ENCODE results near the gene FBRSL1. TPM values are rescaled to one million over a fixed set of nuclear protein-coding genes. Genes with fewer than 3 reads are reported as not detected.
A peak's percentile ranks its signal among the peaks of the same experiment; 100 is the strongest.

Gene FBRSL1
- total and polyA plus RNA-seq, 12 donors: 28.1 to 90.6 (median 47.0) TPM

DNA sequence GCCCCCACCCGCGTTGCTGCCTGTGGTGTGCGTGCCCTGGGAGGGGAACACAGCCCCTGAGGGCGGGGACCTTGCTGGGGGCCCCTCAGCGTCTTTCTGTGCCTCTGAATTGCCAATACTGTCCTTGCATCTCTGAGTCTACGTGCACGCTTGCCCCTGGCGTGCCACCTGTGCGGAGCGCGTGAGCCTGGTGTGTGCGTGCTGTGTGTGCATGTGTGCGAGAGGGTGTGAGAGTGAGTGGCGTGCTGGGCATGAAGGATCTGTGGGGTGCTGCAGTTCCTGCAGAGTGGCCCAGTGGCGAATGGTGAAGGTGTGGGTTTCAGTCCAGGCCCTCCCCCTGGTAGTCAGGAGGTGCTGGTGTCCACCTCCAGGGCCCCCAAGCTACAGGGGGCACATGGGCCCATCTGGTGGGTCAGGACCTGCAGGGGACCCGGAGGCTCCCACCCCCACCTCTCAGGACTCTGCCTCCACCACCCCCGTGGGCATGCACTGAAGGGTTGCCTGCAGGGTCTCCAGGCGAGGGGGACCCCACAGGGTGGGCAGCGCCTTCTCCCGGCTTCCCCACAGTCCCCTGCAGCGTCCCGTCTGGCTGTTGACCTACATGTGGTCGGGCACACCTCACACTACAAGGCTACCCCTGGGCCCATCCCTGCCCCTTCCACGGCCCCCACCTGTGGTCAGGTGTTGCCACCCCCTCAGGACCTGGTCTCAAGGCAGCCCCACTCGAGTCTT lies 21.0 kb downstream of the FBRSL1 start:
- H3K36me3 ChIP-seq: peaks cover 0 to 38% (median 14%) of the 10 kb centered on the region in 9 donors
- DNase-seq: no peak
- no peaks in the 10 kb centered on the region for H3K27me3 ChIP-seq
- H3K27ac ChIP-seq: peak overlapping the region in 1 of 10 donors; percentile 15
- TF ChIP-seq, protein P1, sequence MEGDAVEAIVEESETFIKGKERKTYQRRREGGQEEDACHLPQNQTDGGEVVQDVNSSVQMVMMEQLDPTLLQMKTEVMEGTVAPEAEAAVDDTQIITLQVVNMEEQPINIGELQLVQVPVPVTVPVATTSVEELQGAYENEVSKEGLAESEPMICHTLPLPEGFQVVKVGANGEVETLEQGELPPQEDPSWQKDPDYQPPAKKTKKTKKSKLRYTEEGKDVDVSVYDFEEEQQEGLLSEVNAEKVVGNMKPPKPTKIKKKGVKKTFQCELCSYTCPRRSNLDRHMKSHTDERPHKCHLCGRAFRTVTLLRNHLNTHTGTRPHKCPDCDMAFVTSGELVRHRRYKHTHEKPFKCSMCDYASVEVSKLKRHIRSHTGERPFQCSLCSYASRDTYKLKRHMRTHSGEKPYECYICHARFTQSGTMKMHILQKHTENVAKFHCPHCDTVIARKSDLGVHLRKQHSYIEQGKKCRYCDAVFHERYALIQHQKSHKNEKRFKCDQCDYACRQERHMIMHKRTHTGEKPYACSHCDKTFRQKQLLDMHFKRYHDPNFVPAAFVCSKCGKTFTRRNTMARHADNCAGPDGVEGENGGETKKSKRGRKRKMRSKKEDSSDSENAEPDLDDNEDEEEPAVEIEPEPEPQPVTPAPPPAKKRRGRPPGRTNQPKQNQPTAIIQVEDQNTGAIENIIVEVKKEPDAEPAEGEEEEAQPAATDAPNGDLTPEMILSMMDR (IDR thresholded peaks at IDR 0.05): no peak
- intact Hi-C loops (cut with DNase I): no loop called here
- H3K4me3 ChIP-seq: no peak overlapping the region
- WGBS, 2 donors: 93 to 94% methylated on average over 23 to 25 of the region's 25 CpGs
- ATAC-seq: no peak
- peaks cover 12 to 52% (median 25%) of the 10 kb centered on the region in 9 donors for H3K4me1 ChIP-seq
- H3K9me3 ChIP-seq: peaks cover 0 to 8% (median 0%) of the 10 kb centered on the region in 11 donors

DNA sequence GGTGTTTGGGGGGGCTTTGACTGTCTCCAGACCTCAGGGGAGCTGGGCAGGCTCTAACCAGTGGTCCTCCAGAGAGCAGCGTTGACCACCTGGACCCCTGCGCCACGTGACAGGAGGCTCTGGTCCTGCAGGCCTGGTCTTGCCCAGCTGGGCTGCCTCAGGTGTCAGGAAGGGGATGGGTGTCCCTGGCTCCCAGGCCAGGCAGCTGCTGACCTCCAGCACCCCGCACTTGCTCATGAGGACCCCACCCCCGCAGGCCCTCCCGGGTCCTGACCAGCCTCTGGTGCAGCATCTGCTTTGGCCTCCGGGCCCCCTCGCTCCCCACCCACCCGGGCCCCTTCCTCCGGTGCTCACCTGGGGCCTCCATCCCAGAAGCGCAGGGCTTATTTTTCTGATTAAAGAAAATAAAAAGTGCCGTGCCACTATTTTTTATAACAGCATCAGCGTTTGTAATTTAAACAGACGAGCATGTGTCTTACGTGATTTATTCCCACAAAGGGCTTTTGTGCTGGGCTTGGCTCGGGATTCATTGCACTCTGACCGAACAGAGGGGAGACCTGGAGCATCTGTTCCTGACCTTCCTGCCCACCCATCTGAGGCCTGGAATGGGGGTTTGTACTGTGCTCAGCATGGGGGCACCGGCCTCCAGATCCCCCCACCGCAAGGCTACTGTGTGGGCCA lies 21.7 kb downstream of the FBRSL1 start:
- DNase-seq: no peak
- Histone ChIP-seq H3K36me3 (peaks cover 0 to 38% (median 14%) of the 10 kb centered on the region in 9 donors), H3K9me3 (peaks cover 0 to 14% (median 0%) of the 10 kb centered on the region in 11 donors), H3K4me1 (peaks cover 5 to 45% (median 17%) of the 10 kb centered on the region in 9 donors), H3K27ac (no peak overlapping the region), H3K27me3 (no peaks in the 10 kb centered on the region), H3K4me3 (no peak overlapping the region)
- WGBS, 2 donors: 84 to 86% methylated on average over 19 of the region's 19 CpGs
- TF ChIP-seq, protein P1 (IDR thresholded peaks at IDR 0.05): no peak
- intact Hi-C loops (cut with DNase I): no loop called here
- no peak for ATAC-seq

GRCh38 chr12:132512197-132513069 lies 22.5 kb downstream of the FBRSL1 start:
- Histone ChIP-seq H3K9me3 (peaks cover 0 to 14% (median 0%) of the 10 kb centered on the region in 11 donors), H3K4me1 (peaks cover 0 to 37% (median 10%) of the 10 kb centered on the region in 9 donors), H3K27ac (peak overlapping the region in 1 of 10 donors; percentile 15), H3K4me3 (no peak overlapping the region), H3K36me3 (peaks cover 0 to 38% (median 14%) of the 10 kb centered on the region in 9 donors), H3K27me3 (no peaks in the 10 kb centered on the region)
- ATAC-seq (no peak), DNase-seq (no peak)
- intact Hi-C loops (cut with DNase I): no loop called here
- TF ChIP-seq, protein P1 (IDR thresholded peaks at IDR 0.05): no peak
- 81 to 84% methylated on average over 28 of the region's 28 CpGs for WGBS, 2 donors

DNA sequence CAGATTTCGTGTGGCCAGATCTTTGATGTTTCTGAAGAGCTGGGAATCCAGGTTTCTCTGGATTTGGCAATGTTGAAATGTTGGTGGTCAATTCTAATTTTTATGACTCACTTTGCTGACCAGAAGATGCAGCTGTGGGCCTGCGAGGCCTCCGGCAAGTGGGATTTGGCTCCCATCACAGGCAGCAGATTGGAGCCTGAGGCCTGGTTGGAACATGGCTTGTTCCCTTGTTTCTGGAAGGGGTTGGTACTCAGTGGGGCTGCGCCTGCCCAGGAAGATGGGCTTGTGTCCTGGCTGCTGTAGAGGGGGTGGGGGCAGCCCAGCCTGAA lies 23.1 kb downstream of the FBRSL1 start:
- 87 to 96% methylated on average over 4 of the region's 4 CpGs for WGBS, 2 donors
- Histone ChIP-seq H3K4me1 (peaks cover 0 to 33% (median 7%) of the 10 kb centered on the region in 9 donors), H3K4me3 (no peak overlapping the region), H3K9me3 (peaks cover 0 to 14% (median 0%) of the 10 kb centered on the region in 11 donors), H3K27me3 (no peaks in the 10 kb centered on the region), H3K27ac (peak overlapping the region in 1 of 10 donors; percentile 15), H3K36me3 (peaks cover 0 to 38% (median 14%) of the 10 kb centered on the region in 9 donors)
- peak in 2 of 8 donors; percentile 9 to 17 for ATAC-seq
- intact Hi-C loops (cut with DNase I): no loop called here
- no peak for DNase-seq
- TF ChIP-seq, protein P1 (IDR thresholded peaks at IDR 0.05): no peak
